SIG-M5 treated with dmso at 0.1 percent for 504 hours (cell line): ENCODE measurements around the gene PIK3C2G.
"Not testable (repeated sequence)": the region's sequence is repeated elsewhere in the genome, so short reads cannot be mapped to it uniquely, and the experiment has no call there.

Experiments used
- DNase-seq: peaks from one replicate; lab custom pipeline; 2025; ENCODE audit not compliant: unreplicated experiment; lab: John Stamatoyannopoulos, UW

The PIK3C2G gene

GRCh38 chr12:18461758-18462157 is 200.4 kb downstream of the PIK3C2G start:
- no peak for DNase-seq

GRCh38 chr12:18462442-18462841 is 201.1 kb downstream of the PIK3C2G start:
- no peak for DNase-seq

GRCh38 chr12:18467620-18468245 is 206.4 kb downstream of the PIK3C2G start:
- DNase-seq = no peak

- DNase-seq = no peak
Observed at GRCh38 chr12:18468246-18469075, 207.1 kb downstream of the PIK3C2G start.

- DNase-seq = no peak
Observed at GRCh38 chr12:18470251-18470650, 208.9 kb downstream of the PIK3C2G start.

- DNase-seq = no peak
Observed at GRCh38 chr12:18472304-18472703, 211.0 kb downstream of the PIK3C2G start.

GRCh38 chr12:18472806-18473205 is 211.5 kb downstream of the PIK3C2G start:
- DNase-seq = no peak

GRCh38 chr12:18476861-18477260 is 215.5 kb downstream of the PIK3C2G start:
- no peak for DNase-seq

GRCh38 chr12:18479256-18479655 is 217.9 kb downstream of the PIK3C2G start:
- no peak for DNase-seq

GRCh38 chr12:18482601-18483120 is 221.3 kb downstream of the PIK3C2G start:
- no peak for DNase-seq

- no peak for DNase-seq
Observed at GRCh38 chr12:18483698-18484325, 222.5 kb downstream of the PIK3C2G start.

GRCh38 chr12:18486036-18486435 is 224.7 kb downstream of the PIK3C2G start:
- no peak for DNase-seq

GRCh38 chr12:18487509-18487908 is 226.2 kb downstream of the PIK3C2G start:
- DNase-seq = no peak

- no peak for DNase-seq
Observed at GRCh38 chr12:18492372-18493025, 231.2 kb downstream of the PIK3C2G start.

- DNase-seq = no peak
Observed at GRCh38 chr12:18496156-18496555, 234.8 kb downstream of the PIK3C2G start.

GRCh38 chr12:18500160-18500574 is 238.8 kb downstream of the PIK3C2G start:
- DNase-seq = not testable (repeated sequence)

- not testable (repeated sequence) for DNase-seq
Observed at GRCh38 chr12:18500736-18501135, 239.4 kb downstream of the PIK3C2G start.

- no peak for DNase-seq
Observed at GRCh38 chr12:18502422-18502968, 241.2 kb downstream of the PIK3C2G start.

- DNase-seq = no peak
Observed at GRCh38 chr12:18521461-18521860, 260.1 kb downstream of the PIK3C2G start.

GRCh38 chr12:18522806-18523205 is 261.5 kb downstream of the PIK3C2G start:
- DNase-seq = no peak

GRCh38 chr12:18542497-18542896 is 281.2 kb downstream of the PIK3C2G start:
- DNase-seq = not testable (repeated sequence)
